Transverse colon (tissue), 4 donors: Measurements from ENCODE around the gene HOXB1.

Experiments used
- CTCF ChIP-seq, 5 experiments: fragments of 200-600 bp in 3 of 5; fragments of 450-650 bp in 2 of 5; sonication (generic) in 3 of 5; IDR thresholded peaks; 1 replicate in 2 of 5; 2 replicates in 3 of 5; pipeline ENCODE4 v1.5.1; 2016 to 2017; ENCODE audit warnings: antibody characterized with exemption in 5 of 5, inconsistent platforms in 3 of 5, mild to moderate bottlenecking in 2 of 5, moderate library complexity in 1 of 5
- EP300 ChIP-seq: sonication (generic); formaldehyde crosslinking; IDR thresholded peaks from one replicate; pipeline ENCODE4 v1.6.1; 2017; ENCODE audit warnings: antibody characterized with exemption, low read depth
- POLR2A ChIP-seq: fragments of 450-650 bp; IDR thresholded peaks from one replicate; pipeline ENCODE4 v1.6.1; 2016; ENCODE audit warnings: antibody characterized with exemption, mild to moderate bottlenecking, moderate library complexity
- POLR2AphosphoS5 ChIP-seq, 3 donors: sonication (generic); formaldehyde crosslinking; IDR thresholded peaks; one replicate each; pipeline ENCODE4 v1.6.1; 2016; ENCODE audit warnings: antibody characterized with exemption in 3 of 3

DNA sequence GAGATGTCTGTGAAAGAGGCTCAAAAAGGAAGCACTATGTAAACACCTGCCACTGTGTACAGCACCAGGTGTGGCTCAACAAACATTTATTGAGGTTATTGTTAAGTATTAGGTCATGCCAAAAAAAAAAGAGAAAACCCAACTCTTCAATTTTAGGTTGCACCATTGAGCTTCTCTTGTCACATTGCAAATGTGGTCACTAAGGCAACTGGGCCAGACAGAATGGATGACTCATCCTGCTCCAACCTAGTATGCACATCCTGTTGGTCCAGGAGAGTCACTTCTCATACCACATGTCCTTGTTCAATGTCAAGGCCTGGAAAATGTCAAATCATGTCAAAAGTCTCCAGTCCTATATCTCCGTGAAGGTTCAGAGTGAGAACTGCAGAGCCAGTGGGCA lies 25.0 kb downstream of the HOXB1 start:
- TF ChIP-seq POLR2A = no peak
- no peak for TF ChIP-seq CTCF (IDR thresholded peaks at IDR 0.05)
- TF ChIP-seq EP300 = no peak
- TF ChIP-seq POLR2AphosphoS5 (IDR thresholded peaks at IDR 0.05) = peak; percentile 42 to 55 (median 55)
